Body of pancreas (tissue), 4 donors: ENCODE results near the gene SEMA5B. TPM values are rescaled to one million over a fixed set of nuclear protein-coding genes. Genes with fewer than 3 reads are reported as not detected.

Experiments
- ATAC-seq: fragments of 150-250 bp; one replicate; pipeline ENCODE4 v1.9.1; 2016
- DNase-seq, 4 donors: peaks; one replicate each; pipeline ENCODE4 v3.0.0-alpha.2; 2019
- H3K27ac ChIP-seq, 4 donors: fragments of 200-600 bp; sonication (generic); 1 replicate in 3 of 4; 2 replicates in 1 of 4; pipeline versions ENCODE4 v1.5.1 to v1.6.1; 2016 to 2019; ENCODE audit warnings: mild to moderate bottlenecking in 1 of 4, mixed read lengths in 1 of 4, moderate library complexity in 1 of 4
- H3K27me3 ChIP-seq, 2 donors: fragments of 200-600 bp; sonication (generic); one replicate each; pipeline ENCODE4 v1.6.0; 2016; ENCODE audit warnings: mild to moderate bottlenecking in 1 of 2
- H3K36me3 ChIP-seq, 2 donors: fragments of 200-600 bp; sonication (generic); replicated peaks in 1 of 2; 2 replicates each; pipeline ENCODE4 v1.5.1; 2016; ENCODE audit warnings: low read depth in 2 of 2; ENCODE audit not compliant: insufficient read depth in 1 of 2
- H3K4me1 ChIP-seq: fragments of 200-600 bp; sonication (generic); one replicate; pipeline ENCODE4 v1.6.0; 2016
- H3K4me3 ChIP-seq, 2 donors: fragments of 200-600 bp; sonication (generic); 1 replicate in 1 of 2; 2 replicates in 1 of 2; pipeline ENCODE4 v1.5.1; 2016 to 2019
- H3K9me3 ChIP-seq, 3 donors: fragments of 200-600 bp; sonication (generic); 1 replicate in 2 of 3; 2 replicates in 1 of 3; pipeline ENCODE4 v1.5.1; 2016
- POLR2A ChIP-seq, 3 donors: fragments of 450-650 bp; IDR thresholded peaks; one replicate each; pipeline ENCODE4 v1.6.1; 2016; ENCODE audit warnings: antibody characterized with exemption in 3 of 3, mild to moderate bottlenecking in 2 of 3
- WGBS, 2 donors: methylation state at CpG; one replicate each; pipeline ENCODE4 v1.1.5; 2017; 5-methylcytosine and 5-hydroxymethylcytosine counted together
- intact Hi-C: fragments of 100-400 bp; cut with DNase I; formaldehyde crosslinking; loops from one replicate; pipeline ENCODE4 v1.15.1; 2023
- total RNA-seq, 2 donors: library from RNA; depleted of rRNA; stranded (reverse); fragments of >200 nt; gene quantifications; one replicate each; pipeline ENCODE4 v1.1.0, GENCODE V29; 2016
- TF ChIP-seq, protein P1 (sequence below), 7 experiments: fragments of 450-650 bp in 4 of 7; fragments of 200-600 bp in 3 of 7; sonication (generic) in 3 of 7; IDR thresholded peaks; one replicate each; pipeline ENCODE4 v1.5.1; 2016 to 2019; ENCODE audit warnings: antibody characterized with exemption in 7 of 7

The SEMA5B gene
- total RNA-seq, 2 donors from 2014 or later: 1.0 to 15.2 TPM

DNA sequence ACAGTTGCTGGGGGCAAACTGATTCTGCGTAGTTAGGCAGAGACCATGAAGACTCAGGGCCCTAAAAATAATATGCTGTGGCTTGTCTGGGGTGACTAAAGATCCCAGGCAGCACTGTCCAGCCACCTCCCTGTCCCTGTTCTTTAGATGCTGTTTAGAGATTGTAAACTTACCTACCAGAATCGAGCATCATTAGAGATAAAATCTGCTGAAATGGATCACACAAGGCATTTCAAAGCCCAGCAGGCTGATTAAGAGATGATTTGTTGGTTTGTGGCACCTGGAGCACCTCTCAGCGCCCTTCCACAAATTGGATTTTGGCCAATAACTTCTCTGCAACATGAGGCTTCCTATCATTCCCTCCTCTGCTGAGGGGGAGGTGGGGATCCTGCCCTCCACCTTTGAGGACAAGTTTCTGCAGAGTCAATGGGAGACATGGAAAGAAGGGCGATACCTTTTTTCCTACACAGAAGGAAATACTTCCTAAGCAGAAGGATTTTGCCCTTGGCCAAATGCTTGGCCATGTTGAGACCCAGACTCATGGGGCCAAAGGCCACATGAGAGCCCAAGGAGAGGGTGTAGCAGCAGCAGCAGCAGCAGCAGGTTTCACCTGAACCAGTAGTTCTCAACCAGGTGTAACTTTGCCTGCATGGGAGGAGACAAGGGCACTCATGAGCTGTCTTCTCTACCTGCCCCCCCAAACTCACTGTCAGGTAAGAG, 37.5 kb downstream of the SEMA5B start:
- no peak overlapping the region for H3K27ac ChIP-seq
- TF ChIP-seq, protein P1, sequence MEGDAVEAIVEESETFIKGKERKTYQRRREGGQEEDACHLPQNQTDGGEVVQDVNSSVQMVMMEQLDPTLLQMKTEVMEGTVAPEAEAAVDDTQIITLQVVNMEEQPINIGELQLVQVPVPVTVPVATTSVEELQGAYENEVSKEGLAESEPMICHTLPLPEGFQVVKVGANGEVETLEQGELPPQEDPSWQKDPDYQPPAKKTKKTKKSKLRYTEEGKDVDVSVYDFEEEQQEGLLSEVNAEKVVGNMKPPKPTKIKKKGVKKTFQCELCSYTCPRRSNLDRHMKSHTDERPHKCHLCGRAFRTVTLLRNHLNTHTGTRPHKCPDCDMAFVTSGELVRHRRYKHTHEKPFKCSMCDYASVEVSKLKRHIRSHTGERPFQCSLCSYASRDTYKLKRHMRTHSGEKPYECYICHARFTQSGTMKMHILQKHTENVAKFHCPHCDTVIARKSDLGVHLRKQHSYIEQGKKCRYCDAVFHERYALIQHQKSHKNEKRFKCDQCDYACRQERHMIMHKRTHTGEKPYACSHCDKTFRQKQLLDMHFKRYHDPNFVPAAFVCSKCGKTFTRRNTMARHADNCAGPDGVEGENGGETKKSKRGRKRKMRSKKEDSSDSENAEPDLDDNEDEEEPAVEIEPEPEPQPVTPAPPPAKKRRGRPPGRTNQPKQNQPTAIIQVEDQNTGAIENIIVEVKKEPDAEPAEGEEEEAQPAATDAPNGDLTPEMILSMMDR (IDR thresholded peaks at IDR 0.05): no peak
- no peak for TF ChIP-seq POLR2A (IDR thresholded peaks at IDR 0.05)
- intact Hi-C loops: no loop called here
- no peak for ATAC-seq
- H3K4me3 ChIP-seq: no peak overlapping the region
- H3K9me3 ChIP-seq: no peaks in the 10 kb centered on the region
- H3K27me3 ChIP-seq: no peaks in the 10 kb centered on the region
- no peaks in the 10 kb centered on the region for H3K36me3 ChIP-seq
- WGBS, 2 donors: 69 to 73% methylated on average over 4 of the region's 4 CpGs
- no peak for DNase-seq
- H3K4me1 ChIP-seq: no peaks in the 10 kb centered on the region

DNA sequence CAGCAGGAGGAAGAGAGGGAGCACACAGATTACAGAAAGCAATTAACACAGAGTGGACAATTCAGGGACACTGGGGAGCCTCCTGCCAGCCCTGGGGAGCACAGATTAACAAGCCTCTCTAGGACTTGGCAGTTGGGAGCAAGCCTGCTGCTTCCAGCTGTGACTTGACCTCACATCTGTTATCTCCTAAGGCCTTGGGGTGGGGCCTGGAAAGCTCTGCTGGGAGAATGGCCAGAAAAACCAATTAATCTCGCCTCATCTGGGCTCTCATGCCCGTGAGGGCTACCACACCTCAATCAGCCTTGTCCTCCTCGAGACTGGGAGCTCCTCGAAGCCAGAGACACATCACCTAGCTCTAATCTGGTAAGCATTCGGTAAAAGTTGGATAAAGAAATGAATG, 39.1 kb downstream of the SEMA5B start:
- Histone ChIP-seq H3K4me1 (no peaks in the 10 kb centered on the region), H3K27ac (no peak overlapping the region), H3K9me3 (no peaks in the 10 kb centered on the region), H3K27me3 (no peaks in the 10 kb centered on the region), H3K36me3 (no peaks in the 10 kb centered on the region), H3K4me3 (no peak overlapping the region)
- no peak for TF ChIP-seq POLR2A (IDR thresholded peaks at IDR 0.05)
- TF ChIP-seq, protein P1 (IDR thresholded peaks at IDR 0.05): no peak
- ATAC-seq: no peak
- intact Hi-C loops: no loop called here
- DNase-seq: no peak
- 44 to 49% methylated on average over 5 of the region's 5 CpGs for WGBS, 2 donors

DNA sequence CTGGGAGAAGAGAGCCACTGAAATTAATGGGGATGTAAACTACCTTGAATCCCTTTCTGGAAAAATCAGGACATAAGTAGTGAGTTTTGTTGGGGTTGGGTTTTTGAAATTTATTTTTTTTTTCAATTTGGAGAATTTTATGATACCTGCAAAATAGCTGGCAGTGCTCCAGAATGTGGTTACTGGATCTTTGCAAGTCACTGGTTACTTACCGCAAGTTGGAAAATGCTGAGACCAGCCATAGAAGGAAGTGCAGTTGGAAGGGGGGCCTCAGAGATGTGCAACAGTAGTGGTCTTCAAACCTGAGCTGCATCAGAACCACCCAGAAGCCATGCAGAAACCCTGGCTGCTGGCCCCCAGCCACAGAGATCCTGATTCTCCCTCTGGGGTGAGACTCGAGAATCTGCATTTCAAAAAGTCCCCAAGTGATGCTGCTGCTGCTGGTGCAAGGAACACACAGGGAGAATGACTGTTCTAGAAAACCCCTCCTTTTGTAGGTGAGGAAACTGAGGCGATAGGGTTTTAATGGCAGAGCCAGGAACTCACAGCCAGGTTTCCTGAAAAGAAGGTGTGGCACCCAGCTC, 39.7 kb downstream of the SEMA5B start:
- TF ChIP-seq, protein P1 (IDR thresholded peaks at IDR 0.05): no peak
- no peak for TF ChIP-seq POLR2A (IDR thresholded peaks at IDR 0.05)
- 57 to 67% methylated on average over 3 of the region's 3 CpGs for WGBS, 2 donors

DNA sequence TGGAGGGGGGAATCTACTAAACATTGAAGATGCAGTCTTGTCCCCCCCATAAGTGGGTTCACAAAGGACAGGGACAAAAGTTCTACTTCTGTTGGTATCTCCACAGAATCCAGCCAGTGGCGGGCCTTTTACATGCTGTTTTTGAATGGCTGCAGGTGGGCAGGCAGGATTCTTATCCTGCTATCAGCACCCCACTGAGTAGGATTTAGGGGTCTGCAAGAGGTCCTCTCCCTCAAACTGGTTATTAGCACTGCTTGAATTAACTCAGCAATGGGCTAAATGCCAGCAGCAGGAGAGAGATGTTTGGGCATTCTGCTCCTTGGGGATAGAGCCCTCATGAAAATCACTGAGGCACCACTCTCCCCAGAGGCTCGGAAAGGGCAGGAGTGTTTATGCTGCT, 40.3 kb downstream of the SEMA5B start:
- WGBS, 2 donors: 90 to 93% methylated on average over 2 of the region's 2 CpGs
- no peak overlapping the region for H3K27ac ChIP-seq
- DNase-seq (no peak), ATAC-seq (no peak)
- no peak overlapping the region for H3K4me3 ChIP-seq
- intact Hi-C loops: no loop called here
- no peaks in the 10 kb centered on the region for H3K9me3 ChIP-seq
- no peaks in the 10 kb centered on the region for H3K4me1 ChIP-seq
- H3K27me3 ChIP-seq: no peaks in the 10 kb centered on the region
- TF ChIP-seq, protein P1 (IDR thresholded peaks at IDR 0.05): no peak
- no peak for TF ChIP-seq POLR2A (IDR thresholded peaks at IDR 0.05)
- H3K36me3 ChIP-seq: no peaks in the 10 kb centered on the region

More for the DNA sequence above, 39.7 kb downstream of the SEMA5B start:
- no peak for ATAC-seq
- Histone ChIP-seq H3K4me3 (no peak overlapping the region), H3K27ac (no peak overlapping the region), H3K27me3 (no peaks in the 10 kb centered on the region), H3K36me3 (no peaks in the 10 kb centered on the region), H3K4me1 (no peaks in the 10 kb centered on the region), H3K9me3 (no peaks in the 10 kb centered on the region)
- no peak for DNase-seq
- intact Hi-C loops: no loop called here
